ENCODE results near the gene ACOXL. TPM values are rescaled to one million over a fixed set of nuclear protein-coding genes. Genes with fewer than 3 reads are reported as not detected.

Gene ACOXL
- total RNA-seq, 4 donors from 2014 or later, result 0.55 to 5.2 (median 1.1) TPM; not detected in 1

DNA sequence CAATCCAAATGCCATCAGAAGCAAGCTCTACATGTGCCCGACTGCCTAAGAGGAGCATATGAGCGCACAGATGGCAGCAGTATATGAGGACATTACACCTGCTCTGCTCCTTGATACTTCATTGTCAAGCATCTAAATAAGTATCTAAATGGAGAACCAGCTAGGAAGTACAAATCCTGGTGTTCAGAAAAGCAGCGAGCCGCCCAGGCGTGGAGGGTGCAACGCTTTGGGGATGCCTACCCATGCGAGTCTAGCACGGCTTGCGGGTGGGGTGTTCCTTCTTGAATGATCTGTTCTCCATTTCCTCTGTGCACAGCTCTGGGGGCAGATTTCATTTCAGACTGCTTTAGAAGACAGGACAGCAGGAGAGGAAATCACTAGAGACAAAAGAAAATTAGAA, 325.3 kb downstream of the ACOXL start:
- H3K27ac ChIP-seq, result no peak overlapping the region
- no peaks in the 10 kb centered on the region for H3K9me3 ChIP-seq
- intact Hi-C loops (cut with DNase I; ENCODE audit: low total_unique reads) (no loop called here), in situ Hi-C loops (cut with MboI; ENCODE audit: low pct_ligation_motif_present in 1 of 4, low pct_unique_long_range_greater_than_20kb in 1 of 4, low sequenced_read_pairs in 3 of 4) (no loop called here)
- no peaks in the 10 kb centered on the region for H3K4me1 ChIP-seq
- no peak for DNase-seq
- H3K27me3 ChIP-seq, result peaks cover 3% of the 10 kb centered on the region
- no peak overlapping the region for H3K4me3 ChIP-seq
- WGBS, 2 donors (ENCODE audit: low coverage in 1 of 2), result 67 to 83% methylated on average over 3 to 9 of the region's 9 CpGs
- TF ChIP-seq POLR2AphosphoS5 (IDR thresholded peaks at IDR 0.05) (no peak), EP300 (IDR thresholded peaks at IDR 0.05; ENCODE audit: low read depth) (no peak), POLR2A (IDR thresholded peaks at IDR 0.05) (no peak)
- TF ChIP-seq, protein P1, sequence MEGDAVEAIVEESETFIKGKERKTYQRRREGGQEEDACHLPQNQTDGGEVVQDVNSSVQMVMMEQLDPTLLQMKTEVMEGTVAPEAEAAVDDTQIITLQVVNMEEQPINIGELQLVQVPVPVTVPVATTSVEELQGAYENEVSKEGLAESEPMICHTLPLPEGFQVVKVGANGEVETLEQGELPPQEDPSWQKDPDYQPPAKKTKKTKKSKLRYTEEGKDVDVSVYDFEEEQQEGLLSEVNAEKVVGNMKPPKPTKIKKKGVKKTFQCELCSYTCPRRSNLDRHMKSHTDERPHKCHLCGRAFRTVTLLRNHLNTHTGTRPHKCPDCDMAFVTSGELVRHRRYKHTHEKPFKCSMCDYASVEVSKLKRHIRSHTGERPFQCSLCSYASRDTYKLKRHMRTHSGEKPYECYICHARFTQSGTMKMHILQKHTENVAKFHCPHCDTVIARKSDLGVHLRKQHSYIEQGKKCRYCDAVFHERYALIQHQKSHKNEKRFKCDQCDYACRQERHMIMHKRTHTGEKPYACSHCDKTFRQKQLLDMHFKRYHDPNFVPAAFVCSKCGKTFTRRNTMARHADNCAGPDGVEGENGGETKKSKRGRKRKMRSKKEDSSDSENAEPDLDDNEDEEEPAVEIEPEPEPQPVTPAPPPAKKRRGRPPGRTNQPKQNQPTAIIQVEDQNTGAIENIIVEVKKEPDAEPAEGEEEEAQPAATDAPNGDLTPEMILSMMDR (IDR thresholded peaks at IDR 0.05), result no peak
- H3K36me3 ChIP-seq, result no peaks in the 10 kb centered on the region

DNA sequence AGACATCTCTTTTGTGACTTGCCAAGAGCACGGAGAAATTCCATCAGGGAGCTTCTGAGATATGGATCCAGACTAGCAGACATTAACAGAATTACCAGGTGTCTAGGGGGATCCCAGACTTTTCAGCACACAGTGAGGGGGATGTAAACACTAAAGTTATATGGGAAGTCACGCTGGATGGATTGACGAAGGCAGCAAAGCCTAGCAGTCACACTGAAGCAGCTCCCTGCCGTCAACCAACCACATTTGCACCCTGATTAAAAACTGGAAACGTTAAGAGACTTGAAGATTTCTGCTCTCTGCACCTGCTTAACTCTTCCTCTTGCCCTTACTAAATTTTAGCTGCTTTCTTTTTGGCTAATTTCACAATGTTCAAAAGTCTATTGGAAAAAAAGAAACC, 325.9 kb downstream of the ACOXL start:
- Histone ChIP-seq H3K27ac (no peak overlapping the region), H3K9me3 (no peaks in the 10 kb centered on the region), H3K4me3 (no peak overlapping the region), H3K36me3 (no peaks in the 10 kb centered on the region), H3K27me3 (peaks cover 3% of the 10 kb centered on the region), H3K4me1 (no peaks in the 10 kb centered on the region)
- WGBS, 2 donors (ENCODE audit: low coverage in 1 of 2), result 61 to 68% methylated on average over 5 of the region's 5 CpGs
- TF ChIP-seq EP300 (IDR thresholded peaks at IDR 0.05; ENCODE audit: low read depth), result no peak
- TF ChIP-seq POLR2AphosphoS5 (IDR thresholded peaks at IDR 0.05), result no peak
- TF ChIP-seq, protein P1 (IDR thresholded peaks at IDR 0.05), result no peak
- no peak for TF ChIP-seq POLR2A (IDR thresholded peaks at IDR 0.05)
- intact Hi-C loops (cut with DNase I; ENCODE audit: low total_unique reads), result no loop called here
- DNase-seq, result no peak
- in situ Hi-C loops (cut with MboI; ENCODE audit: low pct_ligation_motif_present in 1 of 4, low pct_unique_long_range_greater_than_20kb in 1 of 4, low sequenced_read_pairs in 3 of 4), result no loop called here

DNA sequence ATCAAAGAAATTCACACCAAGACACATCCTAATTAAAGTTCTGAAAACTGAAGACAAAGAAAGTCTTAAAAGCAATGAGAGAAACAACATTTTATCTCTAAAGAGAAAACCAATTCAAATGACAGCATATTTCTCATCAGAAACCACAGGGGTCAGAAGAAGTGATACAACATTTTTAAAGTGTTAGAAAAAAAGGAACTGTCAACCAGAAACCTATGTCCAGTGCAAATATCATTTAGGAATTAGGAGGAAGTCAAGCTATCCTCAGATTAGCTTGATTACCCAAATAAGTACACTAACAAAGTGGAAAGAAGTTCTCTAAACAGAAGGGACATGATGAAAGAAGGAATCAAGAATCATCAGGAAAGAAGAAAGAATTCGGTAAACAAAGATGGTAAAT, 328.8 kb downstream of the ACOXL start:
- intact Hi-C loops (cut with DNase I; ENCODE audit: low total_unique reads) (no loop called here), in situ Hi-C loops (cut with MboI; ENCODE audit: low pct_ligation_motif_present in 1 of 4, low pct_unique_long_range_greater_than_20kb in 1 of 4, low sequenced_read_pairs in 3 of 4) (no loop called here)
- TF ChIP-seq EP300 (IDR thresholded peaks at IDR 0.05; ENCODE audit: low read depth), result no peak
- no peak for TF ChIP-seq POLR2A (IDR thresholded peaks at IDR 0.05)
- no peak for TF ChIP-seq POLR2AphosphoS5 (IDR thresholded peaks at IDR 0.05)
- TF ChIP-seq, protein P1 (IDR thresholded peaks at IDR 0.05), result no peak
- H3K36me3 ChIP-seq, result no peaks in the 10 kb centered on the region
- H3K4me1 ChIP-seq, result no peaks in the 10 kb centered on the region
- DNase-seq, result no peak
- no peak overlapping the region for H3K27ac ChIP-seq
- H3K27me3 ChIP-seq, result no peaks in the 10 kb centered on the region
- 100% methylated on average over 1 of the region's 1 CpG for WGBS, 2 donors (ENCODE audit: low coverage in 1 of 2)
- H3K4me3 ChIP-seq, result no peak overlapping the region
- no peaks in the 10 kb centered on the region for H3K9me3 ChIP-seq

DNA sequence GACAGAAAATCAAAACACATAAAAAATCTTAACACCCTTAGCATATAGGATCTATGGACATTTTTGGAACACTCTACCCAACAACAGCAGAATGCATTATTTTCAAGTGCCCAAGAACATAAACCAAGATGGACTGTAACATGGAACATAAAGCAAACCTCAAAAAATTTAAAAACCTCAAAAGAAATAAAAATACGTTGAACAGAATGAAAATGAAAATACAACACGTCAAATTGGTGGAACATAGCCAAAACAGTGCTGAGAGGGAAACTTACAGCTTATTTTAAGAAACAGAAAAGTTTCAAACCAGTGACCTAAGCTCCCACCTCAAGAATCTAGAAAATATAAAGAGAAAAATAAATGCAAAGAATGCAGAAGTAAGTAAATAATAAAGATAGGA, 330.0 kb downstream of the ACOXL start:
- no peak for DNase-seq
- Histone ChIP-seq H3K27ac (no peak overlapping the region), H3K4me3 (no peak overlapping the region), H3K36me3 (no peaks in the 10 kb centered on the region), H3K27me3 (no peaks in the 10 kb centered on the region), H3K9me3 (no peaks in the 10 kb centered on the region), H3K4me1 (no peaks in the 10 kb centered on the region)
- TF ChIP-seq POLR2AphosphoS5 (IDR thresholded peaks at IDR 0.05), result no peak
- TF ChIP-seq, protein P1 (IDR thresholded peaks at IDR 0.05), result no peak
- TF ChIP-seq EP300 (IDR thresholded peaks at IDR 0.05; ENCODE audit: low read depth), result no peak
- no peak for TF ChIP-seq POLR2A (IDR thresholded peaks at IDR 0.05)
- intact Hi-C loops (cut with DNase I; ENCODE audit: low total_unique reads), result no loop called here
- in situ Hi-C loops (cut with MboI; ENCODE audit: low pct_ligation_motif_present in 1 of 4, low pct_unique_long_range_greater_than_20kb in 1 of 4, low sequenced_read_pairs in 3 of 4), result no loop called here
- 50 to 53% methylated on average over 2 of the region's 2 CpGs for whole genome bisulfite sequencing, 2 donors (ENCODE audit: low coverage in 1 of 2)

Measured in transverse colon (tissue), 4 donors.